ENCODE measurements around the gene DHX30. TPM values are rescaled to one million over a fixed set of nuclear protein-coding genes. Genes with fewer than 3 reads are reported as not detected.

The DHX30 gene
- total RNA-seq, 4 donors from 2014 or later, result 45.7 to 91.1 (median 67.9) TPM

- H3K36me3 ChIP-seq, result no peaks in the 10 kb centered on the region
- intact Hi-C loops (cut with DNase I; ENCODE audit: low total_unique reads), result no loop called here
- H3K27ac ChIP-seq, result peak overlapping the region; percentile 75 to 84 (median 79)
- H3K4me1 ChIP-seq, result peaks cover 9 to 16% of the 10 kb centered on the region in 2 donors
- H3K9me3 ChIP-seq, result no peaks in the 10 kb centered on the region
- DNase-seq (no peak), ATAC-seq (peak; percentile 97)
- TF ChIP-seq CTCF (IDR thresholded peaks at IDR 0.05 in 4 of 5, conservative IDR thresholded peaks at IDR 0.05 in 1 of 5), result no peak
- TF ChIP-seq POLR2A (IDR thresholded peaks at IDR 0.05), result no peak
- in situ Hi-C loops (cut with MboI; ENCODE audit: low sequenced_read_pairs in 4 of 4), result no loop called here
- no peaks in the 10 kb centered on the region for H3K27me3 ChIP-seq
- no peak overlapping the region for H3K4me3 ChIP-seq
Observed at GRCh38 chr3:47762233-47762632, 40.7 kb upstream of the DHX30 start.

GRCh38 chr3:47766186-47766585, 36.8 kb upstream of the DHX30 start:
- H3K4me3 ChIP-seq, result no peak overlapping the region
- no peaks in the 10 kb centered on the region for H3K9me3 ChIP-seq
- peaks cover 9 to 16% of the 10 kb centered on the region in 2 donors for H3K4me1 ChIP-seq
- ATAC-seq, result no peak
- no peak for DNase-seq
- intact Hi-C loops (cut with DNase I; ENCODE audit: low total_unique reads) (no loop called here), in situ Hi-C loops (cut with MboI; ENCODE audit: low sequenced_read_pairs in 4 of 4) (no loop called here)
- H3K36me3 ChIP-seq, result peaks cover 0 to 15% of the 10 kb centered on the region in 2 donors
- H3K27me3 ChIP-seq, result no peaks in the 10 kb centered on the region
- peak overlapping the region; percentile 42 to 51 (median 50) for H3K27ac ChIP-seq
- no peak for TF ChIP-seq CTCF (IDR thresholded peaks at IDR 0.05 in 4 of 5, conservative IDR thresholded peaks at IDR 0.05 in 1 of 5)
- no peak for TF ChIP-seq POLR2A (IDR thresholded peaks at IDR 0.05)

GRCh38 chr3:47772047-47772446, 30.9 kb upstream of the DHX30 start:
- Histone ChIP-seq H3K9me3 (no peaks in the 10 kb centered on the region), H3K4me1 (no peaks in the 10 kb centered on the region), H3K27ac (no peak overlapping the region), H3K36me3 (peaks cover 0 to 32% of the 10 kb centered on the region in 2 donors), H3K4me3 (no peak overlapping the region), H3K27me3 (no peaks in the 10 kb centered on the region)
- in situ Hi-C loops (cut with MboI; ENCODE audit: low sequenced_read_pairs in 4 of 4) (no loop called here), intact Hi-C loops (cut with DNase I; ENCODE audit: low total_unique reads) (no loop called here)
- no peak for DNase-seq
- no peak for TF ChIP-seq CTCF (IDR thresholded peaks at IDR 0.05 in 4 of 5, conservative IDR thresholded peaks at IDR 0.05 in 1 of 5)
- no peak for TF ChIP-seq POLR2A (IDR thresholded peaks at IDR 0.05)
- ATAC-seq, result no peak

- ATAC-seq (no peak), DNase-seq (no peak)
- in situ Hi-C loops (cut with MboI; ENCODE audit: low sequenced_read_pairs in 4 of 4), result no loop called here
- Histone ChIP-seq H3K9me3 (no peaks in the 10 kb centered on the region), H3K4me3 (no peak overlapping the region), H3K36me3 (peaks cover 0 to 32% of the 10 kb centered on the region in 2 donors), H3K27ac (no peak overlapping the region), H3K4me1 (peaks cover 0 to 4% of the 10 kb centered on the region in 2 donors), H3K27me3 (no peaks in the 10 kb centered on the region)
- intact Hi-C loops (cut with DNase I; ENCODE audit: low total_unique reads), result no loop called here
- TF ChIP-seq POLR2A (IDR thresholded peaks at IDR 0.05), result no peak
- TF ChIP-seq CTCF (IDR thresholded peaks at IDR 0.05 in 4 of 5, conservative IDR thresholded peaks at IDR 0.05 in 1 of 5), result no peak
Observed at GRCh38 chr3:47772788-47773187, 30.1 kb upstream of the DHX30 start.

- in situ Hi-C loops (cut with MboI; ENCODE audit: low sequenced_read_pairs in 4 of 4), result no loop called here
Observed at GRCh38 chr3:47778746-47779145, 24.2 kb upstream of the DHX30 start.

More at GRCh38 chr3:47778746-47779145, 24.2 kb upstream of the DHX30 start:
- H3K4me1 ChIP-seq, result peaks cover 29 to 32% of the 10 kb centered on the region in 2 donors
- no peaks in the 10 kb centered on the region for H3K36me3 ChIP-seq
- H3K9me3 ChIP-seq, result no peaks in the 10 kb centered on the region
- H3K27ac ChIP-seq, result peak overlapping the region in 1 of 4 donors; percentile 99
- no peak overlapping the region for H3K4me3 ChIP-seq
- ATAC-seq (no peak), DNase-seq (no peak)
- intact Hi-C loops (cut with DNase I; ENCODE audit: low total_unique reads), result loop anchor here (5.0 kb wide), 1 partner anchor 166 kb away; no protein-coding TSS in a partner anchor
- H3K27me3 ChIP-seq, result no peaks in the 10 kb centered on the region
- TF ChIP-seq POLR2A (IDR thresholded peaks at IDR 0.05), result no peak
- no peak for TF ChIP-seq CTCF (IDR thresholded peaks at IDR 0.05 in 4 of 5, conservative IDR thresholded peaks at IDR 0.05 in 1 of 5)
